OCI-LY3 (cell line): ENCODE data around the gene TCEA2.

ENCODE experiments used
- H2AFZ ChIP-seq: fragments of 200-600, 300-600 bp; shearing (Covaris generic); 2 replicates; pipeline ENCODE4 v1.6.0; 2014; ENCODE audit warnings: antibody characterized with exemption, low read depth, low read length
- H3K27ac ChIP-seq: fragments of 200-600, 300-600 bp; sonication (generic); 2 replicates; pipeline ENCODE4 v1.5.1; 2014; ENCODE audit warnings: mild to moderate bottlenecking, low read length, moderate library complexity, mixed read lengths
- H3K27me3 ChIP-seq: fragments of 200-600, 300-600 bp; sonication (generic); 2 replicates; pipeline ENCODE4 v1.6.1; 2014; ENCODE audit warnings: low read depth, low read length, mixed read lengths
- H3K36me3 ChIP-seq: fragments of 200-600, 300-600 bp; sonication (generic); replicated peaks from 2 replicates; pipeline ENCODE3; 2014; ENCODE audit warnings: low read depth, low read length, mixed read lengths
- H3K4me1 ChIP-seq: fragments of 300-600, 200-600 bp; sonication (generic); 2 replicates; pipeline ENCODE4 v1.6.1; 2014; ENCODE audit warnings: low read length, mixed read lengths
- H3K4me2 ChIP-seq: fragments of 200-600, 300-600 bp; sonication (generic); 2 replicates; pipeline ENCODE4 v1.6.1; 2014; ENCODE audit warnings: low read length, mixed read lengths
- H3K4me3 ChIP-seq: fragments of 300-600, 200-600 bp; sonication (generic); 2 replicates; pipeline ENCODE4 v1.5.1; 2014; ENCODE audit warnings: antibody characterized with exemption, mild to moderate bottlenecking, low read length, moderate library complexity
- H3K79me2 ChIP-seq: fragments of 300-600, 200-600 bp; shearing (Covaris generic); 2 replicates; pipeline ENCODE4 v1.6.1; 2014; ENCODE audit warnings: mild to moderate bottlenecking, low read length, mixed read lengths
- H3K9ac ChIP-seq: fragments of 300-600, 200-600 bp; shearing (Covaris generic); 2 replicates; pipeline ENCODE4 v1.6.0; 2014; ENCODE audit warnings: mild to moderate bottlenecking, low read length, moderate library complexity
- H3K9me3 ChIP-seq: fragments of 200-600, 300-600 bp; shearing (Covaris generic); 2 replicates; pipeline ENCODE4 v1.6.1; 2014; ENCODE audit warnings: low read length, mixed read lengths; ENCODE audit not compliant: insufficient read depth
- H4K20me1 ChIP-seq: fragments of 200-600, 300-600 bp; sonication (generic); 2 replicates; pipeline ENCODE4 v1.6.1; 2016; ENCODE audit warnings: low read length, mixed read lengths; ENCODE audit not compliant: insufficient read depth
- EZH2phosphoT487 ChIP-seq: fragments of 200-600 bp; shearing (Covaris generic); IDR thresholded peaks from 2 replicates; pipeline ENCODE4 v1.6.1; 2018; ENCODE audit warnings: antibody characterized with exemption, mixed run types, low read depth
- TF ChIP-seq, protein P1 (sequence below): fragments of 200-600, 300-600 bp; sonication (generic); IDR thresholded peaks from 2 replicates; pipeline ENCODE4 v1.5.1; 2014; ENCODE audit warnings: antibody characterized with exemption, low read length, low read depth

TCEA2 gene

DNA sequence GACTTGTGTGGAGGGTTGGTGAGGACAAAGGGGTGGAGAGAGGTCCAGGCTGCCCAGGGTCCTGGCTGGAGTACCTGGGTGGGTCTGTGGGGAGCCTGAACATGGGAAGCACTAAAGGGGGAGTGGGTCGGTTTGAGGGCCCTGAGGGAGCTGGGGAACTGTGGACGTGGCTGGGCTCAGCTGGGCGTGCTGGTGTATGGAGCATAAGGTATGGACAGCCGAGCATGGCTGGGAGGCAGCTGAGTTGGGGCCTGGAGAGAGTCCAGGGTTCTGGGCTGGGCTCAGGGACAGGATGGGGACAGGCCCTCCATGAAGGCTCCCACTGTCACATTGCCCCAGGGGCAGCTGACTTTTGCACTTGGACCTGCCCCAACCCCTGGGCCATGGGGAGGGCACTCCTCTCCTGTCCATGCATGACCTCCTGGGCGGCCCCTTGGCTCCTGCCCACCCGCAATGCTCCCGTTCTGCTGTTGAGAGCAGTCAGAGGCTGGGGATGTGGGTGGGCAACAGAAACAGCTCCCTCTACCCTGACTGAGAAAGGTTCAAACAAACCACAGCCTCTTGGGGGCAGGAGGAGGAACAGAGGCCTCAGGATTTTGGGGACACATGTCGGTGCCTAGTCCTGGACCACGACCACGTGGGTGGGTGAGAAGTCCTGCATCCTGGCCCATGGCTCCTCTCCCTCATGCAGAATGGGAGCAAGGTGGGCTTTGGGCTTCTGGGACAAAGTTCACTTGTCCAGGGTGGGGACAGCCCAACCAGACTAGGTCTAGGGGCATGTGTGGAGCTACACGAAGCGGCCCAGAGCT, 22.6 kb upstream of the TCEA2 start:
- Histone ChIP-seq H3K27ac (no peak overlapping the region), H3K79me2 (no peaks in the 10 kb centered on the region), H3K4me2 (no peak overlapping the region), H2AFZ (no peak overlapping the region), H3K4me1 (peaks cover 51% of the 10 kb centered on the region), H3K27me3 (peaks cover 5% of the 10 kb centered on the region), H3K9me3 (no peaks in the 10 kb centered on the region), H3K4me3 (no peak overlapping the region), H3K36me3 (no peaks in the 10 kb centered on the region), H4K20me1 (no peaks in the 10 kb centered on the region), H3K9ac (no peak overlapping the region)
- TF ChIP-seq EZH2phosphoT487 = no peak

DNA sequence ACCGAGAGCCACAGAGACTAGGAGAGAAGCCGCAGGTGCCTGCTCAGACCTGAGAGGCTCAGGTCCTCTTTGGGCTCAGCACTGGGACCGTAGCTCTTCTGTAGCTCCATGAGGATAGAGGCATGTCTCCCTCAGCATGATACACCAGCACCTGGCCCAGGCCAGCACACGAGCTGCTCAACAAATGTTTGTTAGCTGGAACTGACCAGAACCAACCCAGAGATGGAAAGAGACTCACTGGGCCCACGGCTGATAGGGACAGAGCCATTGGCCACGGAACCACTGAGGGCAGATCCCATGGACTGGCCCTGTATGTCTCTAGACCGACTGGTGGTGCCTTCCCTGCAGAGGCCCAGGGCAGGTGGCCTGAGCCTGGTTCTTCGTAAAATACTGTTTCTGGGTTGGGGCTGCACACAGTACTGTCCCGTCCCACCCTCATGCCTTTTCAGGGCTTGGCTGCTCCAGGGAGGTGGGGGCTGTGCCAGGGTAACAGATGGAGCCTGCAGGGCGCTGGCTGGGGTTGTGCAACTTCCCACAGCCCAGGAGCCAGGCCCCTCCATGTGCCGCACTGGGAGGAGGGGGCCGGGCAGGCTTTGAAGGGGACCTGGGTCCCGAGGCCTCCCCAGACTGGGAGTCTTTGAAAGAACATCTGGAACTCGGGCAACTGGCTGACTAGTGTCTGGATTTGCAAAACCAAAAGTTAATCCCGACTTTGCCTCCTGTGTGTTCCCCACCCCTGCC, 21.8 kb upstream of the TCEA2 start:
- H3K27ac ChIP-seq = no peak overlapping the region
- H2AFZ ChIP-seq = no peak overlapping the region
- no peaks in the 10 kb centered on the region for H3K9me3 ChIP-seq
- peaks cover 45% of the 10 kb centered on the region for H3K4me1 ChIP-seq
- peak overlapping the region; percentile 89 for H3K4me2 ChIP-seq
- H3K36me3 ChIP-seq = no peaks in the 10 kb centered on the region
- H4K20me1 ChIP-seq = no peaks in the 10 kb centered on the region
- no peaks in the 10 kb centered on the region for H3K79me2 ChIP-seq
- H3K4me3 ChIP-seq = peak overlapping the region; percentile 84
- H3K27me3 ChIP-seq = peaks cover 7% of the 10 kb centered on the region
- TF ChIP-seq, protein P1, sequence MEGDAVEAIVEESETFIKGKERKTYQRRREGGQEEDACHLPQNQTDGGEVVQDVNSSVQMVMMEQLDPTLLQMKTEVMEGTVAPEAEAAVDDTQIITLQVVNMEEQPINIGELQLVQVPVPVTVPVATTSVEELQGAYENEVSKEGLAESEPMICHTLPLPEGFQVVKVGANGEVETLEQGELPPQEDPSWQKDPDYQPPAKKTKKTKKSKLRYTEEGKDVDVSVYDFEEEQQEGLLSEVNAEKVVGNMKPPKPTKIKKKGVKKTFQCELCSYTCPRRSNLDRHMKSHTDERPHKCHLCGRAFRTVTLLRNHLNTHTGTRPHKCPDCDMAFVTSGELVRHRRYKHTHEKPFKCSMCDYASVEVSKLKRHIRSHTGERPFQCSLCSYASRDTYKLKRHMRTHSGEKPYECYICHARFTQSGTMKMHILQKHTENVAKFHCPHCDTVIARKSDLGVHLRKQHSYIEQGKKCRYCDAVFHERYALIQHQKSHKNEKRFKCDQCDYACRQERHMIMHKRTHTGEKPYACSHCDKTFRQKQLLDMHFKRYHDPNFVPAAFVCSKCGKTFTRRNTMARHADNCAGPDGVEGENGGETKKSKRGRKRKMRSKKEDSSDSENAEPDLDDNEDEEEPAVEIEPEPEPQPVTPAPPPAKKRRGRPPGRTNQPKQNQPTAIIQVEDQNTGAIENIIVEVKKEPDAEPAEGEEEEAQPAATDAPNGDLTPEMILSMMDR = no peak
- no peak for TF ChIP-seq EZH2phosphoT487
- H3K9ac ChIP-seq = peak overlapping the region; percentile 87

DNA sequence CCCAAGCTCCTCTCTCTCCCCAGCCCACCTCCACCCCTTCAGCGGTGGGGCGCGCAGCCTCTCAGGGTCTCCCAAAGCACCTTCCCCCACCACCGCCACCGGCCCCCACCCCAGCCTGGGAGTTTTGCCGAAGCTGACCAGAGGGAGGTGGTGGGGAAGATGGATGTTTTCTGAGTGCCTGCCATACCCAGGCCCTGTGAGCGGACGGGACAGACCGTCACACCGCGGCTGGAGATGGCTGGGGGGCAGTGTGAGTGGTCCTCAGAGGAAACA, 21.3 kb upstream of the TCEA2 start:
- Histone ChIP-seq H3K27me3 (peaks cover 7% of the 10 kb centered on the region), H3K9ac (peak overlapping the region; percentile 87), H3K4me2 (peak overlapping the region; percentile 89), H3K9me3 (no peaks in the 10 kb centered on the region), H3K4me3 (peak overlapping the region; percentile 84), H3K79me2 (no peaks in the 10 kb centered on the region), H3K27ac (0 out of 2 replicates have a peak overlapping the region, but pooled peaks have one; percentile 35), H3K36me3 (no peaks in the 10 kb centered on the region), H4K20me1 (no peaks in the 10 kb centered on the region), H3K4me1 (peaks cover 40% of the 10 kb centered on the region), H2AFZ (no peak overlapping the region; the same call in 1 of the 2 replicates)
- TF ChIP-seq, protein P1 = no peak
- TF ChIP-seq EZH2phosphoT487 = no peak

DNA sequence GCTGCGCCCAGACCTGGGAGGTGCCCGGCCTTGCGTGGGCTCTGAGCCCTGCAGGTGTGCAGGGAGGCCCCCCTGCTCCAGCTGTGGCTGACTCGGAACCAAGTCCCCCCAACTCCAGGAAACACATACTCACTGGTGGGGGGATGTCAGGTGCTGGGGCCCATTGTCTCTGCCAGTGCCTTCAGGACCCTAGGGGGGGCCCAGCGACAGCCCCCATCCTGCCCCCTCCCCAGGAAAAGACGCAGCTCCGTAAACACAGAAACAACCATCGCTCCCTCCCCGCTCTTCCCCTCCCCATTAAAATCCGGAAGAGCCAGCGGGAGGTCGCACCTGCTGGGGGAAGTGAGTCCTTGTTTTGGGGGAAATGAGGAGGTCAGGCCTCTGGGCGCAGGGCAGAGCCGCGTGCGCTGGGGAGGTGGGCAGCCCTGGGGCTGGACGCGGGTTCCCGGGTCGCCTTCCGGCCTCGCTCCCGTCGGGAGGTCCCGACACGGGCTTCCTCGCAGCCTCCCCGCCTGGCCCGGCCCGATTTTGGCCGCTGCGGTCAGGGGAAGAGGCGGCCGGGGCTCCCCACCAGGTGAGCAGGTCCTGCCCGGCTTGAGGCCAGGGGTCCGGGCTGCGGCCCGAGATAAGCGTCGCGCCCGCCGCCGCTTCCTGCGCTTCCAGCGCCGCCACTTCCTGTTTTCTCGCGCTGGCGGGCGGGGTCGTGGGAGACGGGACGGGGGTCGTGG, 20.8 kb upstream of the TCEA2 start:
- Histone ChIP-seq H2AFZ (peak overlapping the region; percentile 5; the same call in 1 of the 2 replicates), H3K36me3 (no peaks in the 10 kb centered on the region), H3K4me3 (peak overlapping the region; percentile 84), H3K4me2 (peak overlapping the region; percentile 89), H3K4me1 (peaks cover 35% of the 10 kb centered on the region), H4K20me1 (no peaks in the 10 kb centered on the region), H3K27me3 (peaks cover 7% of the 10 kb centered on the region), H3K79me2 (no peaks in the 10 kb centered on the region), H3K9me3 (no peaks in the 10 kb centered on the region), H3K9ac (peak overlapping the region; percentile 87), H3K27ac (peak overlapping the region; percentile 35; the same call in 1 of the 2 replicates)
- TF ChIP-seq EZH2phosphoT487 = no peak
- TF ChIP-seq, protein P1 = no peak
